Lower lobe of right lung (tissue), 2 donors: ENCODE data around the gene NPL. TPM values are rescaled to one million over a fixed set of nuclear protein-coding genes. Genes with fewer than 3 reads are reported as not detected.

Experiments
- ATAC-seq, 2 donors: fragments of 200-7000 bp; cut with Tn5 transposase; one replicate each; pipeline ENCODE4 v1.9.1; 2020 to 2022; ENCODE audit warnings: mild to moderate bottlenecking in 2 of 2, moderate library complexity in 2 of 2
- DNase-seq: peaks from one replicate; pipeline ENCODE4 v3.0.0-alpha.2; 2020
- H3K27ac ChIP-seq: fragments of 200-600 bp; one replicate; pipeline ENCODE4 v1.8.0; 2022
- H3K27me3 ChIP-seq: fragments of 200-600 bp; one replicate; pipeline ENCODE4 v1.8.0; 2022; ENCODE audit warnings: low read depth
- H3K36me3 ChIP-seq: fragments of 200-600 bp; one replicate; pipeline ENCODE4 v1.8.0; 2022; ENCODE audit warnings: mild to moderate bottlenecking
- H3K4me1 ChIP-seq: fragments of 200-600 bp; one replicate; pipeline ENCODE4 v1.8.0; 2022
- H3K4me3 ChIP-seq: fragments of 200-600 bp; one replicate; pipeline ENCODE4 v1.8.0; 2022; ENCODE audit warnings: mild to moderate bottlenecking
- H3K9me3 ChIP-seq: fragments of 200-600 bp; one replicate; pipeline ENCODE4 v1.8.0; 2022
- CTCF ChIP-seq: fragments of 200-600 bp; IDR thresholded peaks from one replicate; pipeline ENCODE4 v1.8.0; 2022; ENCODE audit warnings: antibody characterized with exemption, mild to moderate bottlenecking
- intact Hi-C: fragments of 100-400 bp; cut with DNase I; formaldehyde crosslinking; loops from one replicate; pipeline ENCODE4 v1.11.0; 2022
- total RNA-seq: library from RNA; stranded (reverse); fragmentation: NEBNext Ultra II Directional; extraction: Animal tissue kit (Norgen Biotek cat#: 25700); gene quantifications from one replicate; pipeline ENCODE4 v1.2.1, GENCODE V29; 2021
- donor health status: DM: no; HTN: yes; CAD: no; lungs with severe emphysema.

Gene NPL
- total RNA-seq, 1 donor from 2014 or later = 48.7 TPM

- H3K4me3 ChIP-seq = no peak overlapping the region
- H3K9me3 ChIP-seq = no peaks in the 10 kb centered on the region
- peak in 1 of 2 donors; percentile 21 for ATAC-seq
- peaks cover 58% of the 10 kb centered on the region for H3K36me3 ChIP-seq
- no peak for DNase-seq
- H3K27me3 ChIP-seq = no peaks in the 10 kb centered on the region
- TF ChIP-seq CTCF = no peak
- H3K27ac ChIP-seq = no peak overlapping the region
- H3K4me1 ChIP-seq = no peaks in the 10 kb centered on the region
- intact Hi-C loops = no loop called here
Observed at GRCh38 chr1:182809414-182809957, 19.9 kb downstream of the NPL start.

- ATAC-seq = no peak
- no peak for TF ChIP-seq CTCF
- intact Hi-C loops = no loop called here
- Histone ChIP-seq H3K4me1 (no peaks in the 10 kb centered on the region), H3K27me3 (no peaks in the 10 kb centered on the region), H3K4me3 (no peak overlapping the region), H3K27ac (no peak overlapping the region), H3K36me3 (peaks cover 59% of the 10 kb centered on the region), H3K9me3 (no peaks in the 10 kb centered on the region)
- no peak for DNase-seq
Observed at GRCh38 chr1:182811975-182812722, 22.6 kb downstream of the NPL start.

- no peak for TF ChIP-seq CTCF
- Histone ChIP-seq H3K27me3 (no peaks in the 10 kb centered on the region), H3K36me3 (peaks cover 76% of the 10 kb centered on the region), H3K27ac (no peak overlapping the region), H3K9me3 (no peaks in the 10 kb centered on the region), H3K4me1 (no peaks in the 10 kb centered on the region), H3K4me3 (no peak overlapping the region)
- intact Hi-C loops = no loop called here
- ATAC-seq (no peak), DNase-seq (no peak)
Observed at GRCh38 chr1:182816863-182817262, 27.3 kb downstream of the NPL start.

GRCh38 chr1:182817802-182818201 is 28.2 kb downstream of the NPL start:
- no peak for DNase-seq
- intact Hi-C loops = no loop called here
- Histone ChIP-seq H3K9me3 (no peaks in the 10 kb centered on the region), H3K4me3 (no peak overlapping the region), H3K36me3 (peaks cover 67% of the 10 kb centered on the region), H3K27ac (no peak overlapping the region), H3K27me3 (no peaks in the 10 kb centered on the region), H3K4me1 (no peaks in the 10 kb centered on the region)
- no peak for TF ChIP-seq CTCF
- no peak for ATAC-seq

GRCh38 chr1:182823220-182823619 is 33.6 kb downstream of the NPL start:
- no peak overlapping the region for H3K4me3 ChIP-seq
- no peaks in the 10 kb centered on the region for H3K9me3 ChIP-seq
- DNase-seq = no peak
- peak in 1 of 2 donors; percentile 43 for ATAC-seq
- TF ChIP-seq CTCF = no peak
- H3K27ac ChIP-seq = no peak overlapping the region
- intact Hi-C loops = no loop called here
- no peaks in the 10 kb centered on the region for H3K27me3 ChIP-seq
- no peaks in the 10 kb centered on the region for H3K4me1 ChIP-seq
- peaks cover 24% of the 10 kb centered on the region for H3K36me3 ChIP-seq
